HCT116 (cell line): Measurements from ENCODE around the gene PAQR4. TPM values are rescaled to one million over a fixed set of nuclear protein-coding genes. Genes with fewer than 3 reads are reported as not detected.

Experiments used
- ATAC-seq: fragments of 200-7000 bp; cut with Tn5 transposase; 2 replicates; pipeline ENCODE4 v1.9.1; 2020; ENCODE audit warnings: mild to moderate bottlenecking, moderate library complexity
- BruUV-seq: library from RNA; stranded (reverse); fragments of 400-500 nt; replicated peaks from 2 replicates; lab custom pipeline; 2021; lab: Mats Ljungman, UMichigan
- CTCF ChIA-PET: fragments of 300-600 bp; sonication (Branson Sonifier 250); formaldehyde crosslinking; loops from one replicate; lab custom pipeline; 2021; ENCODE audit warnings: antibody characterized with exemption; lab: Charles Lee
- POLR2A ChIA-PET: fragments of 300-600, 350-600 bp; sonication (Branson Sonifier 250); formaldehyde crosslinking; loops from one replicate; lab custom pipeline; 2021; ENCODE audit warnings: antibody characterized with exemption; lab: Charles Lee
- RAD21 ChIA-PET, 2 experiments: fragments of 300-600 bp; sonication (Branson Sonifier 250); formaldehyde crosslinking; loops; one replicate each; lab custom pipeline; 2023; ENCODE audit warnings: low total read pairs in 2 of 2; ENCODE audit not compliant: uncharacterized antibody in 2 of 2, unreplicated experiment in 2 of 2, low non-redundant PET in 1 of 2; lab: Charles Lee
- DNase-seq: peaks from one replicate; pipeline ENCODE4 v3.0.0-alpha.2; 2010; ENCODE audit warnings: low read depth, low spot score
- H2AFZ ChIP-seq: fragments of 200-600 bp; shearing (Covaris generic), sonication (generic); 2 replicates; pipeline ENCODE4 v1.6.1; 2017; ENCODE audit warnings: low read depth, mixed run types, mixed read lengths, antibody characterized with exemption, low read length; ENCODE audit not compliant: poor library complexity, severe bottlenecking
- H3K27ac ChIP-seq: 2 replicates; pipeline ENCODE4 v1.5.1; 2012; ENCODE audit warnings: low read depth, low read length
- H3K27me3 ChIP-seq: fragments of 200-600 bp; sonication (generic); 2 replicates; pipeline ENCODE4 v1.6.1; 2016; ENCODE audit warnings: mixed run types, low read length, mixed read lengths; ENCODE audit not compliant: insufficient read depth
- H3K36me3 ChIP-seq, 2 experiments: fragments of 200-500 bp in 1 of 2; fragments of 200-600 bp in 1 of 2; sonication (Bioruptor generic) in 1 of 2; sonication (generic) in 1 of 2; 2 replicates each; pipeline versions ENCODE4 v1.5.1 to v1.6.1; 2014 to 2016; ENCODE audit warnings: low read length in 2 of 2, inconsistent platforms in 1 of 2, mixed read lengths in 1 of 2, mixed run types in 1 of 2; ENCODE audit not compliant: insufficient read depth in 2 of 2, control insufficient read depth in 1 of 2
- H3K4me1 ChIP-seq, 2 experiments: fragments of 200-600 bp in 1 of 2; sonication (generic) in 1 of 2; 2 replicates each; pipeline versions ENCODE4 v1.5.1 to v1.6.1; 2012 to 2017; ENCODE audit warnings: low read length in 2 of 2, inconsistent platforms in 1 of 2, mild to moderate bottlenecking in 1 of 2, mixed read lengths in 1 of 2, mixed run types in 1 of 2, moderate library complexity in 1 of 2; ENCODE audit not compliant: insufficient read depth in 2 of 2, control insufficient read depth in 1 of 2
- H3K4me2 ChIP-seq: fragments of 200-600 bp; sonication (generic); 2 replicates; pipeline ENCODE4 v1.6.1; 2017; ENCODE audit warnings: mixed run types, low read length, mixed read lengths
- H3K4me3 ChIP-seq, 2 experiments: fragments of 200-600 bp in 1 of 2; sonication (generic) in 1 of 2; replicated peaks in 1 of 2; 2 replicates each; pipeline ENCODE4 v1.5.1; 2011 to 2016; ENCODE audit warnings: low read length in 2 of 2, control low read depth in 1 of 2, low read depth in 1 of 2, mild to moderate bottlenecking in 1 of 2, mixed read lengths in 1 of 2, mixed run types in 1 of 2
- H3K79me2 ChIP-seq: fragments of 200-600 bp; sonication (generic); 2 replicates; pipeline ENCODE4 v1.6.1; 2017; ENCODE audit warnings: mild to moderate bottlenecking, mixed run types, low read length, moderate library complexity, mixed read lengths; ENCODE audit not compliant: insufficient read depth
- H3K9ac ChIP-seq: fragments of 200-600 bp; sonication (generic); 2 replicates; pipeline ENCODE4 v1.6.1; 2016; ENCODE audit warnings: low read length, mixed read lengths
- H3K9me2 ChIP-seq: fragments of 200-600 bp; sonication (generic), shearing (Covaris generic); 2 replicates; pipeline ENCODE4 v1.6.1; 2017; ENCODE audit warnings: mixed run types, mild to moderate bottlenecking, moderate library complexity; ENCODE audit not compliant: insufficient read depth
- H3K9me3 ChIP-seq, 2 experiments: fragments of 200-500 bp in 1 of 2; fragments of 200-600 bp in 1 of 2; sonication (Bioruptor generic) in 1 of 2; sonication (generic) in 1 of 2; 2 replicates each; pipeline ENCODE4 v1.6.1; 2014 to 2017; ENCODE audit warnings: low read length in 2 of 2, mixed read lengths in 2 of 2, inconsistent platforms in 1 of 2, low read depth in 1 of 2, mild to moderate bottlenecking in 1 of 2, mixed run types in 1 of 2, moderate library complexity in 1 of 2; ENCODE audit not compliant: control insufficient read depth in 1 of 2, insufficient read depth in 1 of 2
- H4K20me1 ChIP-seq: fragments of 200-600 bp; sonication (generic), shearing (Covaris generic); 2 replicates; pipeline ENCODE4 v1.6.1; 2017; ENCODE audit warnings: mixed run types, mild to moderate bottlenecking, moderate library complexity; ENCODE audit not compliant: insufficient read depth
- ELF1 ChIP-seq: IDR thresholded peaks from 2 replicates; pipeline ENCODE4 v1.6.1; 2012; ENCODE audit warnings: low read depth, borderline replicate concordance
- EZH2 ChIP-seq: fragments of 200-600 bp; sonication (generic); IDR thresholded peaks from 2 replicates; pipeline ENCODE4 v1.6.1; 2017; ENCODE audit warnings: antibody characterized with exemption, mixed run types
- EZH2phosphoT487 ChIP-seq: fragments of 200-600 bp; IDR thresholded peaks from 2 replicates; pipeline ENCODE4 v1.6.1; 2018; ENCODE audit warnings: antibody characterized with exemption, borderline replicate concordance
- JUND ChIP-seq: IDR thresholded peaks from 2 replicates; pipeline ENCODE4 v1.6.1; 2012
- POLR2A ChIP-seq: IDR thresholded peaks from 2 replicates; pipeline ENCODE4 v1.7.0; 2011; ENCODE audit warnings: borderline replicate concordance; ENCODE audit not compliant: insufficient read depth, insufficient read length; ENCODE audit errors: extremely low read depth
- POLR2AphosphoS5 ChIP-seq: IDR thresholded peaks from 2 replicates; pipeline ENCODE4 v1.6.1; 2011; ENCODE audit warnings: mild to moderate bottlenecking, low read depth, low read length, moderate library complexity
- SP1 ChIP-seq: IDR thresholded peaks from 2 replicates; pipeline ENCODE4 v1.6.1; 2012; ENCODE audit warnings: low read depth
- TCF7L2 ChIP-seq: IDR thresholded peaks from 2 replicates; pipeline ENCODE4 v1.7.0; 2011; ENCODE audit warnings: borderline replicate concordance, inconsistent platforms; ENCODE audit not compliant: insufficient read depth, insufficient read length; ENCODE audit errors: extremely low read depth
- YY1 ChIP-seq: IDR thresholded peaks from 2 replicates; pipeline ENCODE4 v1.6.1; 2011; ENCODE audit warnings: low read length, low read depth, moderate library complexity, mild to moderate bottlenecking; ENCODE audit not compliant: insufficient replicate concordance; ENCODE audit errors: extremely low read depth
- ZFX ChIP-seq: fragments of 450-650 bp; IDR thresholded peaks from 2 replicates; pipeline ENCODE4 v1.6.1; 2017
- intact Hi-C: fragments of 100-400 bp; cut with micrococcal nuclease; formaldehyde crosslinking; loops from 2 replicates; pipeline ENCODE4 v1.10.0; 2022
- total RNA-seq: library from RNA; stranded (reverse); gene quantifications from one replicate; pipeline ENCODE4 v1.2.1, GENCODE V29; 2021; ENCODE audit not compliant: unreplicated experiment
- TF ChIP-seq, protein P1 (sequence below): IDR thresholded peaks from 2 replicates; pipeline ENCODE4 v1.6.1; 2012

PAQR4 gene
- total RNA-seq, 1 experiment from 2014 or later = 45.6 TPM

DNA sequence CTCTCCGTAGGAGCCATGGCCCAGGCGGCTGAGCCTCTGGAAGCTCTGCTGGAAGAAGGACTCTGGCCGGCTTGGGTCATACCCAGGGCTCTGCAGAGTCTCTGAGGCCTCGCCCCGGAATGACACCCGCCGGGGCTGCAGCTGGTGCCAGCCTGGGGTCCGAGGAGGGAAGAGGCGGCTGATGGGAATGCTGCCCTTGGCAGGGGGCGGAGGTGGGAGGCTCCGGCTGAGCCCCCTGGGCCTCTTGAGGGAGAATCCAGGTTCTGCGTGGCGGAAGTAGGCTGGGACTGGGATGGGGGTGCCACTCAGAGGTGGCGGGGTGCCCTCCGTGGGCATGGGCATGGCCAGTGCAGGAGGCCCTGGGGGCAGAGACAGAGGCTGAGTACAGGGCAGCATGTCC is 7.5 kb downstream of the PAQR4 start:
- no TSS peak for BruUV-seq
- H3K4me1 ChIP-seq = peaks cover 12 to 29% of the 10 kb centered on the region in 2 experiments
- H3K4me3 ChIP-seq = no peak overlapping the region
- H3K79me2 ChIP-seq = peaks cover 64% of the 10 kb centered on the region
- no peak overlapping the region for H2AFZ ChIP-seq
- H3K27me3 ChIP-seq = no peaks in the 10 kb centered on the region
- peaks cover 6% of the 10 kb centered on the region; the same call in 1 of the 2 replicates for H4K20me1 ChIP-seq
- ChIA-PET RAD21 (no interaction called here), CTCF (no interaction called here), POLR2A (interaction anchor here (1.0 kb wide), 1 partner anchor 13 kb away, joined by 3 read pairs; the partner anchor contains the start of gene KREMEN2)
- H3K9me3 ChIP-seq = no peaks in the 10 kb centered on the region
- intact Hi-C loops = no loop called here
- H3K36me3 ChIP-seq = peaks cover 5 to 40% of the 10 kb centered on the region in 2 experiments; a peak in 3 of 4 replicates
- H3K4me2 ChIP-seq = no peak overlapping the region
- TF ChIP-seq SP1 (no peak), JUND (no peak), POLR2AphosphoS5 (no peak), ZFX (no peak), ELF1 (no peak), YY1 (no peak), EZH2 (no peak), TCF7L2 (no peak), POLR2A (no peak), EZH2phosphoT487 (no peak)
- TF ChIP-seq, protein P1, sequence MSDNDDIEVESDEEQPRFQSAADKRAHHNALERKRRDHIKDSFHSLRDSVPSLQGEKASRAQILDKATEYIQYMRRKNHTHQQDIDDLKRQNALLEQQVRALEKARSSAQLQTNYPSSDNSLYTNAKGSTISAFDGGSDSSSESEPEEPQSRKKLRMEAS = no peak
- H3K9me2 ChIP-seq = no peaks in the 10 kb centered on the region
- no peak overlapping the region; the same call in 1 of the 2 replicates for H3K27ac ChIP-seq
- DNase-seq (no peak), ATAC-seq (no peak)
- no peak overlapping the region for H3K9ac ChIP-seq

DNA sequence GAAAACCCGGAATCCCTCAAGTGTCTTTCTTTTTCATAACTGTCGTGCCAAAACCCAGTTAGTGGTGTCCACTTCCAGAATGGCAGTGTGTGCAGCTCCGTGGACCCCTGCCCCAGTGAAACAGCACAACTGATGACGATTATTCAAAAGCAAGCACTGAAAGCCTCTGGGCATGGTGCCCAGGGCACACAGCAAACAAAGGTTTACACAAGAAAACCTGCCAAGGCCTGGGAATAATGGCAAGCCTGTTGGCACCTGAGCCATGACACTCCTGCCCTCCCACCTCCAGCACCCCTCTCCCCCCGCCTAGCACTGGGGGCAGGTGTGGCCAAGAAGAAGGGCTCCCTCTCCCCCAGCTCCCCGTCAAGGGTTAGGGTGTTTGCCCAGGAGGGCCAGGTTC is 8.3 kb downstream of the PAQR4 start:
- POLR2A ChIA-PET = interaction anchor here (1.0 kb wide), 1 partner anchor 14 kb away, joined by 3 read pairs; the partner anchor contains the start of gene KREMEN2
- RAD21 ChIA-PET = no interaction called here
- Histone ChIP-seq H3K79me2 (peaks cover 60% of the 10 kb centered on the region), H3K9me2 (no peaks in the 10 kb centered on the region), H3K36me3 (peaks cover 5 to 40% of the 10 kb centered on the region in 2 experiments; a peak in 3 of 4 replicates), H3K4me1 (peaks cover 15 to 29% of the 10 kb centered on the region in 2 experiments), H3K27me3 (no peaks in the 10 kb centered on the region), H3K4me2 (no peak overlapping the region), H4K20me1 (peaks cover 4% of the 10 kb centered on the region; the same call in 1 of the 2 replicates), H3K4me3 (no peak overlapping the region), H3K27ac (peak overlapping the region; percentile 36; the same call in 1 of the 2 replicates), H3K9me3 (no peaks in the 10 kb centered on the region), H2AFZ (no peak overlapping the region), H3K9ac (no peak overlapping the region)
- intact Hi-C loops = no loop called here
- CTCF ChIA-PET = no interaction called here
- BruUV-seq = no TSS peak
- ATAC-seq (no peak), DNase-seq (no peak)
- TF ChIP-seq JUND (no peak), EZH2 (no peak), POLR2A (no peak)
- TF ChIP-seq, all 23 proteins: peak for 0
